Fibroblast of the conjunctiva (primary cell): ENCODE results near the gene FSCN2.
"Not testable (repeated sequence)": the region's sequence is repeated elsewhere in the genome, so short reads cannot be mapped to it uniquely, and the experiment has no call there.

ENCODE experiments used
- DNase-seq: peaks from one replicate; pipeline ENCODE4 v3.0.0-alpha.2; 2010; ENCODE audit warnings: low read depth

Gene FSCN2

DNA sequence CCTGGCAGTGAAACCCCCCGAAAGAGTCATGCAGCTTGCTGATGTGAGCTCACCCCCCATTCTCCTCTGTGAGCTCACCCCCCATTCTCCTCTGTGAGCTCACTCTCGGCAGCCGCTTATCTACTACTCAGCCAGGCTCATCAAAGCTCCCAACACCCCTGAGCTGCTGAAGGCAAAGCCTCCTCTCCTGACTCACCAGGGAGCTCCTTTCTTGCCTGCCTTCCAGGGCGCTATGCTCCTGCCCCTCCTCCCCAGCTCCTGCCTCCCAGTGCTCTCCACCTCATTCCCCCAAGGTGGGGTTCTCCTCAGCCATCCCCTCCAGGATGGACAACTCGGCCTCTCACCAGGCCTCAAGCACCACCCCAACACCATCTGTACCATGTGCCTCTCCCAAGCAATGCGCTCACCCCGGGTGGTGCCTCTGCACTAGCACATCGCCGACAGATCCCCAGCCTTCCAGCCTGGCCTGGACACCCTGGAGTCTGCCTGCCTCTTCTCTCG lies 51.7 kb downstream of the FSCN2 start:
- DNase-seq: no peak

DNA sequence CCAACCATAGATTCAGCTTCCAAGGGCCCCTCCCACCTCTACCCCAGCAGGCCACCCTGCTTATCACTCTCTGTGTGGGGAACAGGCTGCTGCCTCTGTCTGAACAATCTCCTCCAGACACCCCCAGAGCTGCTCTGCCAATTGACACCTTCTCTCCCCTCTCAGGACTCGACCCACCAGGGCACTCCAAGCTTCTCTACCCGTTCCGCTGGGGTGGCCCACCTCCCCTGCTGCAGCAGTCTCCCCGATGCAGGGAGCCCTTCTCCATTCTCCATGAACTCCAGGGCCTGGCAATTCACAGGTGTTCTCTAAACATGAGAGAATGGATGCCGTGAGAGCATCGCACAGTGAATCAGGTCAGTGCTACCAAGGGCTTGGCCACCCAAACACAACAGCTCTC lies 52.3 kb downstream of the FSCN2 start:
- DNase-seq: no peak

DNA sequence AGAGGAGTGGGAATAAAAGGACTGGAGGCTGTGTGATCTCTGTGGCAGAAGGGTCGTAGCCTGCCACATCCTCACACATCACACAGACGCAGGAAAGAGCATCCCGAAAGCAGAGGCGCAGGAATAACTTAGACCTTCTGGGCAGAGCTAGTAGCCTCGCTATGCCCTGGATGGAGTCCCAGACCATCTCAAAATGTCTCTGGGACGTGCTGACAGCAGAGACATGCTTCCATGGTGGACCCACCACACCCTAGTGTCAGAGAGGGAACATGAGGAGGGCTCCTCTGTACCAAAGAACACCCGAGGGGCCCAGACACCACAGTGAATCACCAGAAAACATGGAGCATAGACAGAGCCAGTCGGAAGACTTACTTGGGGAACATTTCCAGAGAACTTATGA lies 53.6 kb downstream of the FSCN2 start:
- no peak for DNase-seq

DNA sequence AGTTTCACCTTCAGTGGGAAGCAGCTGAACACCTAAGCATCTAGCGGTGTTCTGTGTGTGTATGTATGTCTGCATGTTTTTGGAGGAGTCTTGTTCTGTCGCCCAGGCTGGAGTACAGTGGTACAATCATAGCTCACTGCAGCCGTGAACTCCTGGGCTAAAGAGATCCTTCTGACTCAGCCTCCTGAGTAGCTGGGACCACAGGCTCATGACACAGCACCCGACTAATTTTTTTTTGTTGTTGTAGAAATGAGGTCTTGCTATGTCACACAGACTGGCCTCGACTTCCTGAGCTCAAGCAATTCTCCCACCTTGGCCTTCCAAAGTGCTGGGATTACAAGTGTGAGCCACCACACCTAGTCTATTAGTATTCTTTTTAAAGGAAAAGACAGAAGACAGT lies 54.2 kb downstream of the FSCN2 start:
- no peak for DNase-seq

DNA sequence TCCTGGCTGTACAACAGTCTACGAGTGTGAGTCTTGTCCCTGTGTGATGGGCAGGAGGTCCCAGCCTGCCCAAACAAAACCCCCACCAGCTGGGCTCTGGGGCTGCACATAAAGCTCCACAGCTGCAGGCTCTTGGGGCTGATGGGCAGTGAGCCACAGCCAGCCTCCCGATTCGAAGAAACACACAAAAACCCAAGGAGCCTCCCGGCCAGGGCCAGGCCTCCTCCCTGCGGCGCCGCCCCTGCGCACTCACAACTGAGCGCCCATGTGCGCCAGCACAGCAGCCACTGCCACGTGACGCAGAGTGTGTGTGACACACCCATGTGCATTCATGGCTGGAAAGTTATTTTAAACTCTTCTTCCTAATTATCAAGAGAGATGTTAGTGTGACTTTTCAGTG lies 54.6 kb downstream of the FSCN2 start:
- DNase-seq: no peak

DNA sequence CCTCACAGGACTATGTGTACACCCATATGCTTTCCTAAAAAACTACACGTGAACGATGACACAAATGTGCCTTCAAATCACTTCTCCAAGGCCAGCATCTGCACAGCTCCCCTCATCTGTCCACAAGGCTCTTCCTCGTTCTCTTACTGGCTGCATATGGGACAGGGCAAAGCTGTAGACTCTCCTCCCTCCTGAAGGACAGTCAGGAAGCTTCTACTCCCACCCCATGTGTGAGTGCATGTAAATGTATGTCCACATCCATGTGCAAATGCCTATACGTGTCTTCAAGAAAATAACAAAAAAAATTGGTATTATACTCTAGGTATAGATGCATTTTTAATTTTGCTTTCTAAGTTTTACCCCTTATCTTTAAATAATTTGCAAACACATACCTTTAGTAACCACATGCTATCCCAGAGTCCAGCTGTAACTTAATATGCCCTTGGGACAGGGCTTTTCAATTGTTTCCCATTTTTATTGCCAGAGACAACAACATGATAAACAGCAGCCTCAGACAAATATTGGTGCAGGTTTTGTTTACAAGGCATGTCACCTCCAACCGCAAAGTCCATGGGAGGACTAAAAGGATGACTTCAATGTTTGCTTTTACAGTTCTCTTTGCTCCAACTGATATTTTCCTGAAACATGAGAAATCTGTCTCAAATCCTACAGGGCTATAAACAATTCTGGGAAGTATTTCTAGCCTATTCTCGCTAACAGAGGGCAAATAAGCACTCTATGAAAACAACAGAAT lies 55.6 kb downstream of the FSCN2 start:
- DNase-seq: no peak

DNA sequence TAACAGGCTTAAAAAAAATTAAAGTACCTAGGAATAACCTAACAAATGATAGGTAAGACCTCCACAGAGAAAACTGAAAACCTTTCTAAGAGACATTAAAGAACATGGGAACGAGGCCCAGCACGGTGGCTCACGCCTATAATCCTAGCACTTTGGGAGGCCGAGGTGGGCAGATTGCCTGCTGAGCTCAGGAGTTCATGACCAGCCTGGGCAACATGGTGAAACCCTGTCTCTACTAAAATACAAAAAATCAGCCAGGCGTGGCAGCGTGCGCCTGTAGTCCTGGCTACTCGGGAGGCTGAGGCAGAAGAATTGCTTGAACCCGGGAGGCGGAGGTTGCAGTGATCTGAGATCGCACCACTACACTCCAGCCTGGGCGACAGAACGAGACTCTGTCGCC lies 56.6 kb downstream of the FSCN2 start:
- not testable (repeated sequence) for DNase-seq

DNA sequence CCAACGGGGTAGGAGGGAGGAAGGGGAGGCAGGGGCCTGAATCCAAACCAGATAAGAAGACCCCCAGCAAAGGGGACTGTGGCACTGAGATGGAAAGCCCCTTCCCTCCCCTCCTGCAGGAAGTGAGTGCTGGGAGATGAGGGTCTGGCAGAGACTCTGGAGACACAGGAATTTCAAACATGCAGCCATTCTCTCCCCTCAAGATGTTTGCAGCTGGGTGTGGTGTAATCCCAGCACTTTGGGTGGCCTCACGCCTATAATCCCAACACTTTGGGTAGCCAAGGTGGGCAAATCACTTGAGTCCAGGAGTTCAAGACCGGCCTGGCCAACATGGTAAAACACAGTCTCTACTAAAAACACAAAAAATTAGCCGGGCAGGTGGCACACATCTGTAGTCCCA lies 57.9 kb downstream of the FSCN2 start:
- DNase-seq: no peak
